Osteoblast (primary cell): ENCODE results near the gene IRF7. TPM values are rescaled to one million over a fixed set of nuclear protein-coding genes. Genes with fewer than 3 reads are reported as not detected.
A peak's percentile ranks its signal among the peaks of the same experiment; 100 is the strongest.

Source experiments
- DNase-seq: peaks from one replicate; pipeline ENCODE4 v3.0.0; 2011; ENCODE audit warnings: low spot score, mixed read lengths; ENCODE audit not compliant: insufficient read length; ENCODE audit errors: missing footprints
- H2AFZ ChIP-seq: 2 replicates; pipeline ENCODE4 v1.6.0; 2011; ENCODE audit warnings: mild to moderate bottlenecking, low read length
- H3K27ac ChIP-seq: 2 replicates; pipeline ENCODE4 v1.5.1; 2011; ENCODE audit warnings: mild to moderate bottlenecking, low read depth, low read length, moderate library complexity
- H3K27me3 ChIP-seq: 2 replicates; pipeline ENCODE4 v1.6.0; 2012; ENCODE audit warnings: mild to moderate bottlenecking, control low read depth, inconsistent platforms, low read length, moderate library complexity; ENCODE audit not compliant: insufficient read depth
- H3K36me3 ChIP-seq: 2 replicates; pipeline ENCODE4 v1.5.1; 2011; ENCODE audit warnings: mild to moderate bottlenecking, low read length, control low read depth, moderate library complexity; ENCODE audit not compliant: insufficient read depth
- H3K4me1 ChIP-seq: 2 replicates; pipeline ENCODE4 v1.5.1; 2011; ENCODE audit warnings: mild to moderate bottlenecking, low read length, control low read depth, moderate library complexity; ENCODE audit not compliant: insufficient read depth
- H3K4me2 ChIP-seq: 2 replicates; pipeline ENCODE4 v1.6.0; 2011; ENCODE audit warnings: mild to moderate bottlenecking, low read length; ENCODE audit not compliant: insufficient read depth
- H3K4me3 ChIP-seq: fragments of 200-600 bp; sonication (generic); 3 replicates; pipeline ENCODE4 v1.5.1; 2012; ENCODE audit warnings: mild to moderate bottlenecking, low read length, inconsistent platforms; ENCODE audit not compliant: insufficient read depth
- H3K79me2 ChIP-seq: 2 replicates; pipeline ENCODE4 v1.6.0; 2012; ENCODE audit warnings: mild to moderate bottlenecking, low read length, control low read depth, inconsistent platforms; ENCODE audit not compliant: insufficient read depth
- H3K9me3 ChIP-seq: 2 replicates; pipeline ENCODE4 v1.5.1; 2011; ENCODE audit warnings: low read depth, low read length, control low read depth
- H4K20me1 ChIP-seq: 2 replicates; pipeline ENCODE4 v1.6.0; 2012; ENCODE audit warnings: mild to moderate bottlenecking, low read length, control low read depth; ENCODE audit not compliant: insufficient read depth
- CTCF ChIP-seq: IDR thresholded peaks from 2 replicates; pipeline ENCODE4 v1.5.1; 2011; ENCODE audit warnings: mild to moderate bottlenecking, low read depth, low read length, moderate library complexity; ENCODE audit errors: extremely low read depth
- total RNA-seq: library from RNA; depleted of rRNA; stranded (reverse); fragments of >200 nt; gene quantifications from 2 replicates; pipeline ENCODE4 v1.2.3, GENCODE V29; 2012

Gene IRF7
- total RNA-seq, 1 donor: 21.4 TPM

GRCh38 chr11:620935-621814, 5.4 kb upstream of the IRF7 start:
- TF ChIP-seq CTCF: no peak
- no peak overlapping the region for H2AFZ ChIP-seq
- H3K27me3 ChIP-seq: no peaks in the 10 kb centered on the region
- no peaks in the 10 kb centered on the region for H3K9me3 ChIP-seq
- no peak for DNase-seq
- H3K79me2 ChIP-seq: no peaks in the 10 kb centered on the region
- H3K4me1 ChIP-seq: peaks cover 2% of the 10 kb centered on the region
- no peak overlapping the region for H3K4me3 ChIP-seq
- H3K27ac ChIP-seq: no peak overlapping the region
- H3K36me3 ChIP-seq: no peaks in the 10 kb centered on the region
- peaks cover 3% of the 10 kb centered on the region for H4K20me1 ChIP-seq
- no peak overlapping the region for H3K4me2 ChIP-seq

- Histone ChIP-seq H3K27ac (no peak overlapping the region), H3K27me3 (no peaks in the 10 kb centered on the region), H3K9me3 (no peaks in the 10 kb centered on the region), H2AFZ (no peak overlapping the region), H3K79me2 (no peaks in the 10 kb centered on the region), H3K36me3 (no peaks in the 10 kb centered on the region), H3K4me3 (no peak overlapping the region), H3K4me2 (no peak overlapping the region), H4K20me1 (peaks cover 6% of the 10 kb centered on the region), H3K4me1 (peaks cover 8% of the 10 kb centered on the region)
- TF ChIP-seq CTCF: no peak
- peak; percentile 82 for DNase-seq
Observed at GRCh38 chr11:620201-620600, 4.5 kb upstream of the IRF7 start.

GRCh38 chr11:619628-620050, 3.9 kb upstream of the IRF7 start:
- H4K20me1 ChIP-seq: peaks cover 8% of the 10 kb centered on the region
- H2AFZ ChIP-seq: no peak overlapping the region
- H3K4me2 ChIP-seq: no peak overlapping the region
- no peaks in the 10 kb centered on the region for H3K79me2 ChIP-seq
- no peak for TF ChIP-seq CTCF
- no peaks in the 10 kb centered on the region for H3K27me3 ChIP-seq
- H3K9me3 ChIP-seq: no peaks in the 10 kb centered on the region
- DNase-seq: peak; percentile 78
- H3K36me3 ChIP-seq: no peaks in the 10 kb centered on the region
- H3K4me3 ChIP-seq: no peak overlapping the region
- H3K27ac ChIP-seq: no peak overlapping the region
- H3K4me1 ChIP-seq: peaks cover 10% of the 10 kb centered on the region

- Histone ChIP-seq H3K4me1 (peaks cover 10% of the 10 kb centered on the region), H3K4me3 (no peak overlapping the region), H3K9me3 (no peaks in the 10 kb centered on the region), H4K20me1 (peaks cover 14% of the 10 kb centered on the region), H3K4me2 (no peak overlapping the region), H3K27me3 (no peaks in the 10 kb centered on the region), H2AFZ (no peak overlapping the region), H3K36me3 (no peaks in the 10 kb centered on the region), H3K27ac (no peak overlapping the region), H3K79me2 (no peaks in the 10 kb centered on the region)
- no peak for DNase-seq
- no peak for TF ChIP-seq CTCF
Observed at GRCh38 chr11:618856-619627, 3.3 kb upstream of the IRF7 start.
